SU-DHL-6 (cell line): ENCODE data around the gene ANXA3.

Experiments
- EZH2phosphoT487 ChIP-seq: fragments of 200-600 bp; sonication (generic), shearing (Covaris generic); conservative IDR thresholded peaks from 2 replicates; pipeline ENCODE4 v1.6.1; 2018; ENCODE audit warnings: mild to moderate bottlenecking, antibody characterized with exemption, low read length, moderate library complexity, mixed read lengths
- TF ChIP-seq, protein P1 (sequence below): fragments of 200-600 bp; sonication (generic); IDR thresholded peaks from one replicate; pipeline ENCODE4 v1.5.1; 2017; ENCODE audit warnings: antibody characterized with exemption, mild to moderate bottlenecking, low read length, moderate library complexity; ENCODE audit not compliant: insufficient read depth, poor library complexity, severe bottlenecking

DNA sequence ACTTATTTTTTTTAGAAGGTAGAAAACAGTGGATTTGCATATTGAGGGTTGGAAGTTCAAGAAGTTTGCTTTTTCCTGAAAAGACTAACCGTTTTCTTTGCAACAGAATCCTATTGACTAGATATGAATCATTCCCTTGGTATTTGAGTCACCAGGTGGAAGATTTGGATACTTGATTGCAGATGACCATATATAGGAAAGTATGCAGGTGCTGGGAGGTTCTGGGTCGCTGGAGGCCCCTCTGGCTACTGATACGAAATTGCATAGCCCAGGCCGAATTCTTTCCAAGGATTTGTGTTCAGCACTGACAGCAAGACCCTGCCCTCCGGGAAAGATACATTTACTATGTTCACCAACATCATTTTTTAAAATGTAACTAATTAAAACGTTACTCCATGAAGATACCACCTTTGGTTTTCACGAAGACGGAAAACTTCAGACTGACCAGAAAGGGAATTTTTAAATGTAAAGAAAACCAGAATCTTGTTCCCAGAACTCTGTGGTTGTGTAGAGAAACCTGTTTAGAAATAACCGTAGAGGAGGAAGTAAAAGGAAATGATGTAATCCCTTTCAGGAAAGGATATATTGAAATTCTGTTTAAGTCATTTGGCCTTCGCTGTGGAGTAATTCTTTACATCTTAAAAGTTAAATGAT, 946 bp downstream of the ANXA3 start:
- TF ChIP-seq, protein P1, sequence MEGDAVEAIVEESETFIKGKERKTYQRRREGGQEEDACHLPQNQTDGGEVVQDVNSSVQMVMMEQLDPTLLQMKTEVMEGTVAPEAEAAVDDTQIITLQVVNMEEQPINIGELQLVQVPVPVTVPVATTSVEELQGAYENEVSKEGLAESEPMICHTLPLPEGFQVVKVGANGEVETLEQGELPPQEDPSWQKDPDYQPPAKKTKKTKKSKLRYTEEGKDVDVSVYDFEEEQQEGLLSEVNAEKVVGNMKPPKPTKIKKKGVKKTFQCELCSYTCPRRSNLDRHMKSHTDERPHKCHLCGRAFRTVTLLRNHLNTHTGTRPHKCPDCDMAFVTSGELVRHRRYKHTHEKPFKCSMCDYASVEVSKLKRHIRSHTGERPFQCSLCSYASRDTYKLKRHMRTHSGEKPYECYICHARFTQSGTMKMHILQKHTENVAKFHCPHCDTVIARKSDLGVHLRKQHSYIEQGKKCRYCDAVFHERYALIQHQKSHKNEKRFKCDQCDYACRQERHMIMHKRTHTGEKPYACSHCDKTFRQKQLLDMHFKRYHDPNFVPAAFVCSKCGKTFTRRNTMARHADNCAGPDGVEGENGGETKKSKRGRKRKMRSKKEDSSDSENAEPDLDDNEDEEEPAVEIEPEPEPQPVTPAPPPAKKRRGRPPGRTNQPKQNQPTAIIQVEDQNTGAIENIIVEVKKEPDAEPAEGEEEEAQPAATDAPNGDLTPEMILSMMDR = no peak
- TF ChIP-seq EZH2phosphoT487 = no peak
